ENCODE results near the gene BRIX1.
A peak's percentile ranks its signal among the peaks of the same experiment; 100 is the strongest.

Gene BRIX1

GRCh38 chr5:34915139-34915855 is at the start of gene BRIX1, which contains the start of gene RAD1:
Gene BRIX1, plus strand, starts transcription at chr5:34915711. Its CDS starts 28 bp downstream, at chr5:34915739.
Gene RAD1, minus strand, starts transcription at chr5:34915504. Its CDS starts 612 bp downstream, at chr5:34914892.
- DNase-seq (ENCODE audit: low read depth): peak; percentile 94

GRCh38 chr5:34866989-34867471 is 48.5 kb upstream of the BRIX1 start:
- no peak for DNase-seq (ENCODE audit: low read depth)

GRCh38 chr5:34867660-34868059 is 47.9 kb upstream of the BRIX1 start:
- DNase-seq (ENCODE audit: low read depth): no peak

- DNase-seq (ENCODE audit: low read depth): no peak
These were observed 46.7 kb upstream of the BRIX1 start for GRCh38 chr5:34868791-34869190.

- no peak for DNase-seq (ENCODE audit: low read depth)
These were observed 46.3 kb upstream of the BRIX1 start for GRCh38 chr5:34869256-34869655.

- DNase-seq (ENCODE audit: low read depth): no peak
These were observed 45.1 kb upstream of the BRIX1 start for GRCh38 chr5:34870382-34870781.

GRCh38 chr5:34876275-34876674 is 39.2 kb upstream of the BRIX1 start:
- no peak for DNase-seq (ENCODE audit: low read depth)

- no peak for DNase-seq (ENCODE audit: low read depth)
These were observed 34.3 kb upstream of the BRIX1 start for GRCh38 chr5:34881246-34881645.

GRCh38 chr5:34886392-34887119 is 29.0 kb upstream of the BRIX1 start:
- no peak for DNase-seq (ENCODE audit: low read depth)

GRCh38 chr5:34889394-34889793 is 26.1 kb upstream of the BRIX1 start:
- DNase-seq (ENCODE audit: low read depth): no peak

- DNase-seq (ENCODE audit: low read depth): peak; percentile 85
These were observed 23.5 kb upstream of the BRIX1 start for GRCh38 chr5:34891981-34892380.

- DNase-seq (ENCODE audit: low read depth): no peak
These were observed 23.1 kb upstream of the BRIX1 start for GRCh38 chr5:34892414-34892813.

GRCh38 chr5:34894716-34895115 is 20.8 kb upstream of the BRIX1 start:
- no peak for DNase-seq (ENCODE audit: low read depth)

GRCh38 chr5:34895641-34896419 is 19.7 kb upstream of the BRIX1 start:
- DNase-seq (ENCODE audit: low read depth): no peak

- DNase-seq (ENCODE audit: low read depth): no peak
These were observed 17.9 kb upstream of the BRIX1 start for GRCh38 chr5:34897646-34898045.

GRCh38 chr5:34898258-34898895 is 17.1 kb upstream of the BRIX1 start:
- DNase-seq (ENCODE audit: low read depth): peak; percentile 38

GRCh38 chr5:34899066-34899465 is 16.4 kb upstream of the BRIX1 start:
- DNase-seq (ENCODE audit: low read depth): no peak

GRCh38 chr5:34900652-34901051 is 14.9 kb upstream of the BRIX1 start:
- DNase-seq (ENCODE audit: low read depth): no peak

- no peak for DNase-seq (ENCODE audit: low read depth)
These were observed 12.3 kb upstream of the BRIX1 start for GRCh38 chr5:34903260-34903659.

- no peak for DNase-seq (ENCODE audit: low read depth)
These were observed 9.9 kb upstream of the BRIX1 start for GRCh38 chr5:34905564-34905963.

GRCh38 chr5:34913072-34913471 is 2.4 kb upstream of the BRIX1 start:
- DNase-seq (ENCODE audit: low read depth): peak; percentile 66

- DNase-seq (ENCODE audit: low read depth): no peak
These were observed 806 bp upstream of the BRIX1 start for GRCh38 chr5:34914671-34915138.
